Adrenal gland (tissue), 12 donors: ENCODE measurements around the gene ABHD3. TPM values are rescaled to one million over a fixed set of nuclear protein-coding genes. Genes with fewer than 3 reads are reported as not detected.

Source experiments
- DNase-seq, 7 donors: peaks; one replicate each; pipeline ENCODE4 v3.0.0-alpha.2; 2019 to 2020
- H3K27ac ChIP-seq, 5 donors: fragments of 200-600 bp; sonication (generic) in 4 of 5; 1 replicate in 3 of 5; 2 replicates in 2 of 5; pipeline versions ENCODE4 v1.5.1 to v1.8.0; 2016 to 2020; ENCODE audit warnings: mild to moderate bottlenecking in 1 of 5
- H3K27me3 ChIP-seq: fragments of 200-600 bp; 2 replicates; pipeline ENCODE4 v1.8.0; 2021
- H3K36me3 ChIP-seq, 2 donors: fragments of 200-600 bp; replicated peaks in 1 of 2; 1 replicate in 1 of 2; 2 replicates in 1 of 2; pipeline versions ENCODE4 v1.5.1 to v1.8.0; 2018 to 2022
- H3K4me1 ChIP-seq, 2 donors: fragments of 200-600 bp; replicated peaks in 1 of 2; 1 replicate in 1 of 2; 2 replicates in 1 of 2; pipeline versions ENCODE4 v1.5.1 to v1.8.0; 2018 to 2021
- H3K4me3 ChIP-seq, 4 donors: fragments of 200-600 bp; sonication (generic) in 3 of 4; one replicate each; pipeline ENCODE4 v1.5.1; 2016 to 2018
- H3K9me3 ChIP-seq, 3 donors: fragments of 200-600 bp; sonication (generic) in 1 of 3; replicated peaks in 1 of 3; 1 replicate in 2 of 3; 2 replicates in 1 of 3; pipeline versions ENCODE4 v1.5.1 to v1.8.0; 2016 to 2021
- POLR2A ChIP-seq, 2 donors: fragments of 450-650 bp; IDR thresholded peaks; one replicate each; pipeline ENCODE4 v1.6.1; 2017; ENCODE audit warnings: antibody characterized with exemption in 2 of 2, mild to moderate bottlenecking in 2 of 2, moderate library complexity in 1 of 2
- WGBS, 4 donors: extraction: QIAGEN DNeasy Blood & Tissue Kit in 2 of 4; methylation state at CpG; one replicate each; pipeline versions ENCODE4 v1.1.5 to v1.1.7; 2013 to 2017; 5-methylcytosine and 5-hydroxymethylcytosine counted together
- intact Hi-C, 2 donors: fragments of 100-400 bp; cut with DNase I; formaldehyde crosslinking; loops; one replicate each; pipeline versions ENCODE4 v1.14.1 to v1.15.0; 2022 to 2023
- microRNA counts, 2 donors: library from miRNA; unstranded; fragments of <30 nt; microRNA quantifications; one replicate each; lab custom pipeline; 2016
- microRNA-seq, 3 donors: library from miRNA; unstranded; fragments of <30 nt; microRNA quantifications; one replicate each; pipeline ENCODE4, GENCODE V29; 2017 to 2020
- polyA plus RNA-seq, 3 donors: library from polyadenylated mRNA; stranded (reverse); fragments of 200-250 nt in 2 of 3; fragments of 350-450 nt in 1 of 3; fragmentation: Illumina TruSeq in 1 of 3; extraction: RNeasy Lipid Tissue Mini Kit (QIAGEN cat#74804) in 1 of 3; gene quantifications; one replicate each; pipeline ENCODE4 v1.2.3, GENCODE V29; 2013 to 2014
- small RNA-seq, 2 donors: library from RNA; depleted of rRNA; stranded (forward); fragments of <200 nt; gene quantifications; one replicate each; pipeline ENCODE3, GENCODE V24; 2016
- total RNA-seq, 9 donors: library from RNA; depleted of rRNA in 4 of 9; stranded (reverse); fragments of >200 nt in 4 of 9; fragments of 120-200 nt in 1 of 9; fragmentation: NEBNext Ultra II Directional in 1 of 9; extraction: Animal tissue kit (Norgen Biotek cat#: 25700) in 1 of 9; gene quantifications; one replicate each; pipeline versions ENCODE4 v1.1.0 to v1.2.4, GENCODE V29; 2013 to 2023
- TF ChIP-seq, protein P1 (sequence below), 6 experiments: fragments of 450-650 bp in 4 of 6; fragments of 200-600 bp in 2 of 6; sonication (generic) in 1 of 6; IDR thresholded peaks; 1 replicate in 5 of 6; 2 replicates in 1 of 6; pipeline versions ENCODE4 v1.5.1 to v1.8.0; 2016 to 2021; ENCODE audit warnings: antibody characterized with exemption in 6 of 6, mild to moderate bottlenecking in 2 of 6, moderate library complexity in 1 of 6
- donor health status: healthy with polysubstance abuse.
- donor health status: Bipolar disorder and iron deficiency.
- donor health status: DM: yes; HTN: yes; CAD: no.
- donor health status: DM: no; HTN: no; CAD: no.
- donor health status: DM: no; HTN: no; CAD: no.
- donor health status: DM: yes; HTN: yes; CAD: no.

ABHD3 gene
- total and polyA plus RNA-seq, 12 donors = 2.6 to 25.2 (median 10.4) TPM

DNA sequence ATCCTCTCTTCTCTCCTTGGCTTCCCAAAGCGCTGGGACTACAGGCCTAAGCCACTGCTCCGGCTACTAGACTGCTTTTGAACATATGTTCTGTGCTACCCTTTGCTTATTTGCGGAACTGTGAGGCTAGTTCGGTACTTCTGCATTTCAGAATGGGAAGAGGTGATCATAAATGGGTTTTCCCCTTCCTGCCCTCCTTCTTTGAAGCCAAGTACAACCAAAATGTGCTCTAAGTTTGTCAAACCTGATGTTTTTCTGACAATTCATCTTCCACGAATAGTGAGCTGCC, 102.3 kb downstream of the ABHD3 start:
- Histone ChIP-seq H3K27me3 (no peaks in the 10 kb centered on the region), H3K4me1 (peaks cover 9% of the 10 kb centered on the region in 2 donors), H3K9me3 (no peaks in the 10 kb centered on the region), H3K27ac (no peak overlapping the region), H3K4me3 (no peak overlapping the region), H3K36me3 (no peaks in the 10 kb centered on the region)
- no peak for TF ChIP-seq POLR2A (IDR thresholded peaks at IDR 0.05)
- TF ChIP-seq, protein P1, sequence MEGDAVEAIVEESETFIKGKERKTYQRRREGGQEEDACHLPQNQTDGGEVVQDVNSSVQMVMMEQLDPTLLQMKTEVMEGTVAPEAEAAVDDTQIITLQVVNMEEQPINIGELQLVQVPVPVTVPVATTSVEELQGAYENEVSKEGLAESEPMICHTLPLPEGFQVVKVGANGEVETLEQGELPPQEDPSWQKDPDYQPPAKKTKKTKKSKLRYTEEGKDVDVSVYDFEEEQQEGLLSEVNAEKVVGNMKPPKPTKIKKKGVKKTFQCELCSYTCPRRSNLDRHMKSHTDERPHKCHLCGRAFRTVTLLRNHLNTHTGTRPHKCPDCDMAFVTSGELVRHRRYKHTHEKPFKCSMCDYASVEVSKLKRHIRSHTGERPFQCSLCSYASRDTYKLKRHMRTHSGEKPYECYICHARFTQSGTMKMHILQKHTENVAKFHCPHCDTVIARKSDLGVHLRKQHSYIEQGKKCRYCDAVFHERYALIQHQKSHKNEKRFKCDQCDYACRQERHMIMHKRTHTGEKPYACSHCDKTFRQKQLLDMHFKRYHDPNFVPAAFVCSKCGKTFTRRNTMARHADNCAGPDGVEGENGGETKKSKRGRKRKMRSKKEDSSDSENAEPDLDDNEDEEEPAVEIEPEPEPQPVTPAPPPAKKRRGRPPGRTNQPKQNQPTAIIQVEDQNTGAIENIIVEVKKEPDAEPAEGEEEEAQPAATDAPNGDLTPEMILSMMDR (IDR thresholded peaks at IDR 0.05) = no peak
- intact Hi-C loops = no loop called here
- peak in 1 of 7 donors; percentile 22 for DNase-seq
- WGBS, 4 donors = 60 to 89% (median 83%) methylated on average over 5 of the region's 5 CpGs

MicroRNAs within 50 kb of the gene (microRNA counts, 767-probe panel; counts per million panel counts)
- microRNA hsa-miR-320c (lab: Ali Mortazavi, UCI) = 0 counts per million in 2 donors

Small RNAs within 50 kb of the gene (microRNA-seq; reads per million reads assigned to microRNA genes)
- 0.38 to 0.85 (median 0.45) reads per million in 3 donors for gene MIR320C1

Small RNAs within 50 kb of the gene (small RNA-seq; reads per million reads assigned to genes)
- 0 reads per million in 2 donors for gene MIR320C1
- 0 reads per million in 2 donors for gene RF00019
- 0 reads per million in 2 donors for gene RF01241

Other genes with a start within 250 kb of the ABHD3 start
- gene ESCO1, start 104.1 kb downstream of the ABHD3 start, total RNA-seq = 10 to 100 TPM in 6 of 9 donors, 1 to 10 TPM in 3; 6.7 to 34.2 (median 11.5) TPM
- 10 to 100 TPM in 2 of 3 donors, 1 to 10 TPM in 1; 9.4 to 16.8 (median 13.4) TPM for gene ESCO1, start 104.1 kb downstream of the ABHD3 start, polyA plus RNA-seq
- gene SNRPD1, start 92.5 kb downstream of the ABHD3 start, total RNA-seq = 10 to 100 TPM in 5 of 9 donors, 1 to 10 TPM in 4; 2.6 to 75.9 (median 23.8) TPM
- gene SNRPD1, start 92.5 kb downstream of the ABHD3 start, polyA plus RNA-seq = 100 to 1,000 TPM in 1 of 3 donors, 10 to 100 TPM in 2; 12.2 to 104 (median 13.3) TPM
- gene MIB1, start 36.0 kb upstream of the ABHD3 start, total RNA-seq = 10 to 100 TPM; 13.8 to 50.1 (median 22.2) TPM
- gene MIB1, start 36.0 kb upstream of the ABHD3 start, polyA plus RNA-seq = 10 to 100 TPM in 1 of 3 donors, 1 to 10 TPM in 2; 3.1 to 13.0 (median 3.5) TPM